Measurements from ENCODE around the gene RAB26.

Gene RAB26

DNA sequence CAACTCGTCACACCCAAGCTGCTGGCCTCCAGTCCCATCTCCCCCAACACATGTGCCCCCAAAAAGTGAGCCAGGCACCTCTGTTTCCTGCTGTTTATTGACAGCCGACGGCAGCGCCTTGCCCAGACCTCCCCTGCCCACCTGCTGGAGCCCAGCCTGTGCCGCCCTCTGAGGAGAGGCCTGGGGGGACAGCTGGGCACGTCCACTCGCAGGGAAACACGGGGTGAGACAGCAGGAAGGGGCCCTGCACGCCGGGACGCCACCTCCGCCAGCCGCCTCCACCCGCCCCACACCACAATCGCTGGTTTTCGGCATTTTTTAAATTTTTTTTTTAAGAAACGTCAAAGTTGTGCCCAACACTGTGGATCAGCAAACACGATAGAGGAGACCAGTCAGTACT, 28.7 kb downstream of the RAB26 start:
- no peaks in the 10 kb centered on the region for H3K36me3 ChIP-seq (replicated peaks; ENCODE audit: insufficient read depth, low read length)

DNA sequence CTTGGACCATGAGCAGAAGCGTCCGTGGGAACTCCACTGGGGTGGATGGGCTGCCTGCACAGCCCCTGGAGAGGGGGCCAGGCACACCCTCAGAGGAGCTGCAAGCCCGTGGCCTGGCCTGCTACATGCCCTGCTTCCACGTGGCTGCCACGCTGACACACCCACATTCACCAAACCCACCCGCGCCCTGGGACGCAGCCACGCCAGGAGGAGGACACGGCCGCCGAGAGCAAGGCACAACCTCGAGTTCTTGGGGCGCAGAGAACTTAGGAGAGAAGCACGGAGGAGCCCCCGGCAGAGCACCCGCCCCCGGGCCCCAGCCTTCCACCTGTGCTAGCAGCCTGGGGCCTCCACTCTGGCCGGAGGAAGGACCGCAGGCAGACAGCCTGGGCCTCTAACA, 29.1 kb downstream of the RAB26 start:
- H3K79me2 ChIP-seq (ENCODE audit: low read length), result no peaks in the 10 kb centered on the region

More for the DNA sequence above, 28.7 kb downstream of the RAB26 start:
- Histone ChIP-seq H3K9ac (ENCODE audit: low read length) (no peak overlapping the region), H3K9me2 (replicated peaks; ENCODE audit: insufficient read depth, low read length) (no peaks in the 10 kb centered on the region), H3K9me3 (replicated peaks; ENCODE audit: insufficient read depth, low read length) (no peaks in the 10 kb centered on the region), H3K27ac (ENCODE audit: low read length) (no peak overlapping the region), H4K20me1 (ENCODE audit: insufficient read depth, low read length) (no peaks in the 10 kb centered on the region), H3K4me1 (ENCODE audit: low read length) (no peaks in the 10 kb centered on the region), H2AFZ (ENCODE audit: low read length) (no peak overlapping the region), H3F3A (ENCODE audit: insufficient read depth, low read length) (no peaks in the 10 kb centered on the region), H3K27me3 (replicated peaks; ENCODE audit: insufficient read depth, low read length) (no peaks in the 10 kb centered on the region), H3K4me3 (ENCODE audit: low read length) (no peak overlapping the region), H3K79me2 (ENCODE audit: low read length) (no peaks in the 10 kb centered on the region), H3K4me2 (ENCODE audit: low read depth, low read length) (no peak overlapping the region)
- DNase-seq, result no peak
- TF ChIP-seq EZH2 (optimal IDR thresholded peaks at IDR 0.05; ENCODE audit: low read depth, low read length), result no peak
- TF ChIP-seq EZH2phosphoT487 (IDR thresholded peaks at IDR 0.05; ENCODE audit: low read length), result no peak
- TF ChIP-seq, protein P1, sequence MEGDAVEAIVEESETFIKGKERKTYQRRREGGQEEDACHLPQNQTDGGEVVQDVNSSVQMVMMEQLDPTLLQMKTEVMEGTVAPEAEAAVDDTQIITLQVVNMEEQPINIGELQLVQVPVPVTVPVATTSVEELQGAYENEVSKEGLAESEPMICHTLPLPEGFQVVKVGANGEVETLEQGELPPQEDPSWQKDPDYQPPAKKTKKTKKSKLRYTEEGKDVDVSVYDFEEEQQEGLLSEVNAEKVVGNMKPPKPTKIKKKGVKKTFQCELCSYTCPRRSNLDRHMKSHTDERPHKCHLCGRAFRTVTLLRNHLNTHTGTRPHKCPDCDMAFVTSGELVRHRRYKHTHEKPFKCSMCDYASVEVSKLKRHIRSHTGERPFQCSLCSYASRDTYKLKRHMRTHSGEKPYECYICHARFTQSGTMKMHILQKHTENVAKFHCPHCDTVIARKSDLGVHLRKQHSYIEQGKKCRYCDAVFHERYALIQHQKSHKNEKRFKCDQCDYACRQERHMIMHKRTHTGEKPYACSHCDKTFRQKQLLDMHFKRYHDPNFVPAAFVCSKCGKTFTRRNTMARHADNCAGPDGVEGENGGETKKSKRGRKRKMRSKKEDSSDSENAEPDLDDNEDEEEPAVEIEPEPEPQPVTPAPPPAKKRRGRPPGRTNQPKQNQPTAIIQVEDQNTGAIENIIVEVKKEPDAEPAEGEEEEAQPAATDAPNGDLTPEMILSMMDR (IDR thresholded peaks at IDR 0.05; ENCODE audit: low read length), result no peak

DNA sequence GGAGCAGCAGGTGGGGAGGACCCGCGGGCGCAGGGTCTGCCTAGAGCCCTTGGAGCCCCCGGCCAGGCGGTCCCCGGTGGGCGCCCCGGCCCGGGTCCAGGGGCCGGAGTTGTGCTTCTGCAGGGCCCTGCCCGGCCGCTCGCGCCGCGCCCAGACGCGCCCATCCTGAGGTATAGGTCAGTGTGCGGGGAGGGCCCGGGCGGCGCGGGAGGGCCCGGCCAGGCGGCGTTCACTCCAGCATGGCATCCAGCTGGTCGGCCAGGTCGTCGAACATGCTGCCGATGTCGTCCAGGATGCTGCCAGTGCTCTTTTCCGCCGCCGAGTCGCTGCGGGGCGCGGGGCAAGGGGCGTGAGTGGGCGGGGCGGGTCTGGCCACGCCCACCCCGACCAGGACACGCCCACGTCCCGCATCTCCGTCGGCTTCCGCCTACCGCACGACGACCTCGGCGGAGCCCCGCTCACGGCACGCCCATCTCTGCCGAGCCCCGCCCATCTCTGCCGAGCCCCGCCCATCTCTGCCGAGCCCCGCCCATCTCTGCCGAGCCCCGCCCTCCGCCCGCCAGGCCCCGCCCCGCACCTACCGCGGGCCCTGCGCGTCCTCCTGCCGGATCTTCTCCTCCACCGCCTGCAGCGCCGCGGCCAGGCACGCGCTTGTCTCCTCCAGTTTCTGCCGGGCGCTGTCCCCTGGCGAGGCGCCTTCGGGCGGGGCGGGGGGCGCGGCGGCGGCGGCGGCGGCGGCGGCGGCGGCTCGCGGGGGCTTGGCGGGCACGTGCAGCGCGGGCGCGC, 30.1 kb downstream of the RAB26 start:
- H3K9ac ChIP-seq (ENCODE audit: low read length), result no peak overlapping the region
- no peaks in the 10 kb centered on the region for H3K4me1 ChIP-seq (ENCODE audit: low read length)
- no peaks in the 10 kb centered on the region for H4K20me1 ChIP-seq (ENCODE audit: insufficient read depth, low read length)
- H3K79me2 ChIP-seq (ENCODE audit: low read length), result no peaks in the 10 kb centered on the region
- H3K27me3 ChIP-seq (replicated peaks; ENCODE audit: insufficient read depth, low read length), result no peaks in the 10 kb centered on the region
- H2AFZ ChIP-seq (ENCODE audit: low read length), result no peak overlapping the region
- no peaks in the 10 kb centered on the region for H3K9me2 ChIP-seq (replicated peaks; ENCODE audit: insufficient read depth, low read length)
- no peak overlapping the region for H3K27ac ChIP-seq (ENCODE audit: low read length)
- no peak overlapping the region for H3K4me2 ChIP-seq (ENCODE audit: low read depth, low read length)
- TF ChIP-seq EZH2 (optimal IDR thresholded peaks at IDR 0.05; ENCODE audit: low read depth, low read length) (no peak), EZH2phosphoT487 (IDR thresholded peaks at IDR 0.05; ENCODE audit: low read length) (no peak)
- TF ChIP-seq, protein P1 (IDR thresholded peaks at IDR 0.05; ENCODE audit: low read length), result no peak
- H3K9me3 ChIP-seq (replicated peaks; ENCODE audit: insufficient read depth, low read length), result no peaks in the 10 kb centered on the region
- no peaks in the 10 kb centered on the region for H3F3A ChIP-seq (ENCODE audit: insufficient read depth, low read length)
- no peak for DNase-seq
- no peak overlapping the region for H3K4me3 ChIP-seq (ENCODE audit: low read length)
- no peaks in the 10 kb centered on the region for H3K36me3 ChIP-seq (replicated peaks; ENCODE audit: insufficient read depth, low read length)

More for the DNA sequence above, 29.1 kb downstream of the RAB26 start:
- H4K20me1 ChIP-seq (ENCODE audit: insufficient read depth, low read length), result no peaks in the 10 kb centered on the region
- H3K36me3 ChIP-seq (replicated peaks; ENCODE audit: insufficient read depth, low read length), result no peaks in the 10 kb centered on the region
- no peak overlapping the region for H3K9ac ChIP-seq (ENCODE audit: low read length)
- H3K9me3 ChIP-seq (replicated peaks; ENCODE audit: insufficient read depth, low read length), result no peaks in the 10 kb centered on the region
- H2AFZ ChIP-seq (ENCODE audit: low read length), result no peak overlapping the region
- TF ChIP-seq EZH2 (optimal IDR thresholded peaks at IDR 0.05; ENCODE audit: low read depth, low read length), result no peak
- H3K27ac ChIP-seq (ENCODE audit: low read length), result no peak overlapping the region
- no peak overlapping the region for H3K4me2 ChIP-seq (ENCODE audit: low read depth, low read length)
- no peaks in the 10 kb centered on the region for H3K27me3 ChIP-seq (replicated peaks; ENCODE audit: insufficient read depth, low read length)
- no peak for DNase-seq
- H3F3A ChIP-seq (ENCODE audit: insufficient read depth, low read length), result no peaks in the 10 kb centered on the region
- no peak overlapping the region for H3K4me3 ChIP-seq (ENCODE audit: low read length)
- no peaks in the 10 kb centered on the region for H3K4me1 ChIP-seq (ENCODE audit: low read length)
- H3K9me2 ChIP-seq (replicated peaks; ENCODE audit: insufficient read depth, low read length), result no peaks in the 10 kb centered on the region

DNA sequence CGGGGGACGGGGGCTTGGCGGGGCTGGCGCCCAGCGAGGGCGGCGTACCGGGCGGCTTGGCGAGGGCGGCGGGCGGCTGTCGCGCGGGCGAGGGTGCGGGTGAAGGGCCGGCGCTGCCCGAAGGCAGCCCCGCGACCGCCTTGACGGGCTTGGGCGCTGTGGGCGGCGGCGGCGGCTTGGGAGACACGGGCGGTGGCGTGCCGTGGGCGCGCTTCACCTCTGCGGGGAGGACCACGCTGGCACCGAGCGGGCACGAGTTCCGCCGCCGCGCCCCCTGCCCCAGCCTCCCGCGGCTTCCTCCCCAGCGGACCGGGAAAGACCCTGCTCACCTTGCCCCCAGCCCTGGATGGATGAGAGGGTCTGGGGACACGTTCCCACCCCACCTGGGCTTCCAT, 30.7 kb downstream of the RAB26 start:
- no peak overlapping the region for H3K4me3 ChIP-seq (ENCODE audit: low read length)
- no peaks in the 10 kb centered on the region for H3K79me2 ChIP-seq (ENCODE audit: low read length)
- no peak for TF ChIP-seq EZH2 (optimal IDR thresholded peaks at IDR 0.05; ENCODE audit: low read depth, low read length)
- TF ChIP-seq EZH2phosphoT487 (IDR thresholded peaks at IDR 0.05; ENCODE audit: low read length), result no peak
- TF ChIP-seq, protein P1 (IDR thresholded peaks at IDR 0.05; ENCODE audit: low read length), result no peak
- H3K36me3 ChIP-seq (replicated peaks; ENCODE audit: insufficient read depth, low read length), result no peaks in the 10 kb centered on the region
- no peak overlapping the region for H3K9ac ChIP-seq (ENCODE audit: low read length)
- H2AFZ ChIP-seq (ENCODE audit: low read length), result no peak overlapping the region
- H3K4me2 ChIP-seq (ENCODE audit: low read depth, low read length), result no peak overlapping the region
- H3F3A ChIP-seq (ENCODE audit: insufficient read depth, low read length), result no peaks in the 10 kb centered on the region
- no peaks in the 10 kb centered on the region for H3K4me1 ChIP-seq (ENCODE audit: low read length)
- no peaks in the 10 kb centered on the region for H3K9me3 ChIP-seq (replicated peaks; ENCODE audit: insufficient read depth, low read length)
- no peaks in the 10 kb centered on the region for H3K27me3 ChIP-seq (replicated peaks; ENCODE audit: insufficient read depth, low read length)
- no peaks in the 10 kb centered on the region for H3K9me2 ChIP-seq (replicated peaks; ENCODE audit: insufficient read depth, low read length)
- no peak for DNase-seq
- H4K20me1 ChIP-seq (ENCODE audit: insufficient read depth, low read length), result no peaks in the 10 kb centered on the region
- no peak overlapping the region for H3K27ac ChIP-seq (ENCODE audit: low read length)
